Spleen (tissue), 7 donors: Measurements from ENCODE around the gene CYP11A1.

ENCODE experiments used
- POLR2AphosphoS5 ChIP-seq, 3 donors: sonication (generic); formaldehyde crosslinking; IDR thresholded peaks; one replicate each; pipeline ENCODE4 v1.5.1; 2017; ENCODE audit warnings: antibody characterized with exemption in 3 of 3
- TF ChIP-seq, protein P1 (sequence below), 11 experiments: fragments of 200-600 bp in 7 of 11; fragments of 450-650 bp in 4 of 11; sonication (generic) in 4 of 11; IDR thresholded peaks in 8 of 11; conservative IDR thresholded peaks in 3 of 11; 1 replicate in 7 of 11; 2 replicates in 4 of 11; pipeline versions ENCODE4 v1.4.0 to v1.8.0; 2016 to 2021; ENCODE audit warnings: antibody characterized with exemption in 11 of 11, inconsistent platforms in 4 of 11, mild to moderate bottlenecking in 1 of 11
- donor health status: DM: no; HTN: no; CAD: no; lungs with moderate emphysema.
- donor health status: DM: no; HTN: no; CAD: no.
- donor health status: DM: no; HTN: no; CAD: no.

DNA sequence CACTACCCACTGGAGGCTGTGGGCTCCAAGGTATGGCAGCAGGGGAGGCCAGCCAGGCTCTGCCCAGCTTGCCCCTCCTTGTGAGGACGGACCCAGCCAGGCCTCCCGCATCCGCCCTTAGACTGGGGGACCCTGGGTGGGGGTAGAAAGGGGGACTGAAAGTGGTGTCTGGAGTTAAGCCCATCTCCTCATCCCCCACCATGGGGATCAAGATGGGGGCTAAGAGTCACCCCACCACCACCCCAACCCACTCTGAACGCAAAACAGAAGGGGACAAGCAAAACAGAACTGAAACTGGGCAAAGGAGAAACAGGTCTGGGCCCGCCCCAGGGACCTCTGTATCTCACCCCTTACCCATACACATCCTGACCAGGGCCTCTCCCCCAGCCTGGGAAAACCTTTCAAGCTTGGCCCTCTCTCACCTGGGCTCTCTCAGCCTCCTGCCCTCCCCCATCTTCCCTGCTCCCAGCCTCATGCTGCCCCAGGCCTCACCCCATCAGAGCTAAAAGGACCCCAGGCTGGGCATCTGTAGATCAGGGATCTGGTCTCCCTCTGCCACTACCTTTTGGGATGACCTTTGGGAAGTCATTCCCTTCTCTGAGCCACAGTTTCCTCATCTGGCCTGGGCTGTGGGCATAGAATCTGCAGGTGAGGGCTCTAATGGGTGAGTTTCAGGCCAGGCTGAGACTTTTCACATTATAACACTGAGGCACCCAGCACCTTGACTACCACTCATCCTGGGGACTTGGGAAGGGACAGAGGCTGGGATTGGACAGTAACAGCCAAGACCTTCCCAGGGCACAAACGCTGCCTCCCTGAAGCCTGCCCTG is 30.0 kb upstream of the CYP11A1 start:
- TF ChIP-seq POLR2AphosphoS5 (IDR thresholded peaks at IDR 0.05) = peak in 2 of 3 donors; percentile 46 to 54
- TF ChIP-seq, protein P1, sequence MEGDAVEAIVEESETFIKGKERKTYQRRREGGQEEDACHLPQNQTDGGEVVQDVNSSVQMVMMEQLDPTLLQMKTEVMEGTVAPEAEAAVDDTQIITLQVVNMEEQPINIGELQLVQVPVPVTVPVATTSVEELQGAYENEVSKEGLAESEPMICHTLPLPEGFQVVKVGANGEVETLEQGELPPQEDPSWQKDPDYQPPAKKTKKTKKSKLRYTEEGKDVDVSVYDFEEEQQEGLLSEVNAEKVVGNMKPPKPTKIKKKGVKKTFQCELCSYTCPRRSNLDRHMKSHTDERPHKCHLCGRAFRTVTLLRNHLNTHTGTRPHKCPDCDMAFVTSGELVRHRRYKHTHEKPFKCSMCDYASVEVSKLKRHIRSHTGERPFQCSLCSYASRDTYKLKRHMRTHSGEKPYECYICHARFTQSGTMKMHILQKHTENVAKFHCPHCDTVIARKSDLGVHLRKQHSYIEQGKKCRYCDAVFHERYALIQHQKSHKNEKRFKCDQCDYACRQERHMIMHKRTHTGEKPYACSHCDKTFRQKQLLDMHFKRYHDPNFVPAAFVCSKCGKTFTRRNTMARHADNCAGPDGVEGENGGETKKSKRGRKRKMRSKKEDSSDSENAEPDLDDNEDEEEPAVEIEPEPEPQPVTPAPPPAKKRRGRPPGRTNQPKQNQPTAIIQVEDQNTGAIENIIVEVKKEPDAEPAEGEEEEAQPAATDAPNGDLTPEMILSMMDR (IDR thresholded peaks at IDR 0.05 in 8 of 11, conservative IDR thresholded peaks at IDR 0.05 in 3 of 11) = no peak
